HG03097 (cell line): ENCODE data around the gene PKM.
"Not testable (repeated sequence)": the region's sequence is repeated elsewhere in the genome, so short reads cannot be mapped to it uniquely, and the experiment has no call there.

Experiments
- ATAC-seq: cut with Tn5 transposase; IDR thresholded peaks from one replicate; pipeline ENCODE4 v1.9.1; 2021; ENCODE audit not compliant: unreplicated experiment, low FRiP score

The PKM gene

DNA sequence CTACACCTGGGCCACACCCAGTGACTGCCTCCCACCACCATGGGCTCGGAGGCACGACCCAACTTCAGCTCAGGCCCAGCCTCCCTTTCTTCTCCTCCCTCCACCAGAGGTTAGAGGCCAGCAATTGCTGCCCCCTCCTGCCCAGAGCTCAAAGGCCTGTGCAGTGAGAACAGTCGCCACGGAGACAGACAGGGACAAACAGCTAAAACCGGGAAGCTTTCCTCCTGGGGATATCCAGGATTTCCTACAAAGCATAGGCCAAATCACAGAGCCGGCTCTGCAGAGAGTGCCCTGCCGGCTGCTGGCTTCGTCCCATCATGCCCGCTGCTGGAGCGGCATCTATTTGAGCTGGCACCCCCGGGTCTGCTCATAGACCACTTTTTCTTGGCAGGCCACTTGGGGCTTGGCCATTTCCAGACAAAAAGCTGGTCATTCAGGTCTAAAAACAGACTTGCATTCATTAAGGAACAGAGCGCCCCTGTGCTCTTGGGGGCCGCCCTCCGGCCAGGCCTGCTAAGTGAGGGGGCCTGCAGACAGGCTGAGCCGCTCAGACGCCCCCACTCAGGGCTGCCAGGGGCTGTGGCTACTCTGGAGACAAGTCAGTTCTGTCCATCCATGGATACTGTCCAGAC is 50.9 kb downstream of the PKM start:
- no peak for ATAC-seq

DNA sequence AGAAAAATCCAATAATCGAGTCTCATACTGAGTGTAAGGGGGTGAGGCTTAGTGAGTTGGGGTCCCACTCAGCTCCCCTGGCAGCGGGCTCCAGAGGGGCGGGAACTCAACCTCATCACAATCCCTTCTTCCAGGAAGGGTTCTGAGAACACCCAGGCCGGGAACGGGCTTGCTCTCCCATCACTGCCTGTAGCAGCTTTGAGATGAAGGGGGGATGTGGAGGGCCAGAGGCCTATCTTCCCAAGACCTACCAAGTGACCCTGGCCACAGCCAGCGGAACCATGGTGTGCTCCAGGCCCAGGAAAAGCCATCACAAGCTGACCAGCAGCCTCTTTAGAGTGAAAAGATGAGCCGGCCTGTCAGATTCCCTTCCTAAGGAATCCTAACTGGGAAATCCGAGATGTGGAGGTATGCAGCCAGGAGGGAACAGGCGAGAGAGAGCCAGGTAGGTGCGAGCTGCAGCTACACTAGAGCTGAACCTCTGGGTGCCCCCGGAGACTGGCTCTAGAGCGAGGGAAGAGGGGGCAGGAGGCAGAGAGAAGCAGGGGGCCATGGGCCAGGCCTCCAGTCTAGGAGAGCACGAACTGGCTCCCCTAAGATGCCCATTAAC is 51.9 kb downstream of the PKM start:
- no peak for ATAC-seq

- no peak for ATAC-seq
Measured at GRCh38 chr15:72176743-72177142, 54.2 kb downstream of the PKM start.

- no peak for ATAC-seq
Measured at GRCh38 chr15:72176159-72176558, 54.8 kb downstream of the PKM start.

DNA sequence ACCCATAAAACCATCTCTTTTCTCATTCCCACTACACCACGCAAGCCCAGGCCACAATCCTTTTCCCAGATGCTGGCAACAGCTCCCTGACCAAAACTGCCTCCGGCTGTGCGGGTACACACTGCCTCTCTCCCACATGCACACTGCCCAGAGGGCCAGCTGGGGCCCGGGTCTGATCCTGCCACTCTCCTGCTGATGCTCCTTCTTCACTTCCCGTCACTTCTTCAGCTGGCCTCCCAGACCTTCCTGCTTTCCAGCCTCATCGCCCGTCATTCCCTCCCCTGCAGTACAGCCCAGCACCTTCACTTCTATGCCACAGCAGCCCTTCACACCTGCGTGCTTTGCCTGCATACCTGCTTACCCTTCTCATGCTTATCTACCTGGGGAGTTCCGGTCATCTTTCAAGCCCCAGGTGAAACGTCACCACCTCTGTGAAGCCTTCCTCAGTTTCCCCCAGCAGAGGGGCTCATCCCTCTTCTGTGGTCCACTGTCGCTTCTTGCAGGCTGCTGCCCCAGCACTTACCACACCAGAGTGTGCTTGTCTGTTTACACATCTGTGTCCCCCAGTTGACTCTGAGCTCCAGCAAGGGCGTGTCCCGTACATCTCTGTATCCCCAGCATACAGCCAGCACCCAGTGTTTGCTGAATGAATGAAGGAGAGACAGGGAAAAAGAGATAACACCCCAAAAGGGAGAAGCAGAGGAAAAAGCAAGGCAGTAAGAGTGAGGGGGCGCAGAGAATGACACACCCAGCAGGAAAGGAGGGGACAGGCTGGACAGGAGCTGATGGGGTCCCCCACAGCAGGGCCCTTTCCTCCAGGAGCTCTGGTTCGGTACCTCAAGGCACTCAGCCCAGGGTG is 55.6 kb downstream of the PKM start:
- ATAC-seq, result no peak

DNA sequence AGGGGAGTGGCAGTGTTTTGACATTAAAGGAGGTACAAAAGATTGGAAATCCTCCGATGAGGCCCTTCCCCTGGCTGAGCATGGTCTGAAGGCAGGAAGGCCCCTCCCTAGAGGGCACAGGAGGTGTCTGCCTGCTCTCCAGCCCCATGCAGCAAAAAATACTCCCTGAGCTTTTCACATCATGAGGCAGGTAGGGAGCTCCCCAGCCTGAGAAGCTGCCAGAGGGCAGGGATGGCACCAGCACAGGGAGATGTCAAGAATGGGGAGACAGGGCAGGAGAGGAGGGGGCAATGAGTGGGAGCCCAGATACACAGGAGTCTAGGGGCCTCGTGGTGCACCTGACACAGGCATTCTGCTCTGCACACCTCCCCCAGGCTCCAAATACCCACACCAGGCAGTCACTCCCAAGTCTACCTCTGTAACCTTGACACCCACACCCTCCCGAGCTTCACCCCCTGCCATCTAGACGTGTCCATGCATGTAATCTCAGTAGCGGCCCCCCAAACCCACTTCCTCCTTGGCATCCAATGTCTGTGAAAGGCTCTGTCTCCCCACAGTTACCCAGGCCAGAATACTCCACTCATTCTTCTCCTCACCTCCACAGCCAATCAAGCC is 56.3 kb downstream of the PKM start:
- no peak for ATAC-seq

- ATAC-seq, result no peak
Measured at GRCh38 chr15:72173864-72174550, 57.0 kb downstream of the PKM start.

- no peak for ATAC-seq
Measured at GRCh38 chr15:72173401-72173800, 57.6 kb downstream of the PKM start.

DNA sequence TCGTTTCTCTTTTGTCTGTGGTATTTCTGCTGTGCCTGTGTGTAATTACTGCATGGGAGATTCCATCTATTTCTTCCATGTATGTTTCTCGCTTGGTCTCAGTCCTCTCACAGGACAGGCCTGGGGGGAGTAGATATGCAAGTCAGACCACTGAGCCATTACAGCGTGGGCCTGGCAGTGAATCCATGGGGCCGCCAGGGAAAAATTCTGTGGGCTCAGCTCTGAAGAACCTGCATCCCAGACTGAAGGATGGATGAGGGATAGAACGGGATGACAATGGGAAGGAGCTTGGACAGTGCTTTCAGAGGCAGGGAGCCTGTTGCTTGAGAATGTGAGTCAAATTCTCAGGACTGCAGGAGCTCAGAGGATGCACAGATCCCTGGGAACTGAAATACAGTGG is 58.2 kb downstream of the PKM start:
- ATAC-seq, result no peak

- ATAC-seq, result not testable (repeated sequence)
Measured at GRCh38 chr15:72171978-72172377, 59.0 kb downstream of the PKM start.

GRCh38 chr15:72170691-72171090 is 60.3 kb downstream of the PKM start:
- ATAC-seq, result no peak

DNA sequence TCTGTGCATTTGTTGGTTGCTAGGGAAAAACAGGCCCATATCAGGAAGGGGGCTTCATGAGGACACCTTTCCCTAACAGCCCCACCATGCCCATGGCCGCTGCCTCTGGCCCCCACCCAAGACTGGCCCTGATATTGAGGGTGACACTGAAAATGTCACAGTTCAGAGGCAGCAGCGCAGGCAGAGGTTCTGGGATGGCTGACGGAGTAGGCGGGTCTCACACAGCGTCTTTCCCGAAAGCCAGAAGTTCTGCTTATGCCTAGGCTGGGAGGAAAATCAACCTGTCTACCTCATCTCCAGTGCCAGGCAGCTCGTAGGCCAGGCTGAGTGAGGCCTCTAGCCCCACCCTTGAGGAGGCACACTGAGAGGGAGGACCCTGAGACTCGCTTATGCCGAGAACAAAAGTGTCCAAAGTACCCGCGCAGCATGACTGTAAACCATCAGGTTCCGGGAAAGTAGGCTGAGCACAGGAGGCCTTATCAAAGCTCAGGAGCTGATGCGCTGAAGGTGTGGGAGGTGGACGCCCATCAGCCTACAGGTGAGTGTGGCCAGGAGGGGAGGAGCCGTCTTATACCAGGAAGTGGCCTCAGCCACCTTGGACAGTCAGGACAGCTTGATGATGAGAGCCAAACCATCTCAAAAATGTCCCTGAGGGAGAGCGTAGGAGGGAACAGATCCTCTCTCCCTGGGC is 60.9 kb downstream of the PKM start:
- ATAC-seq, result no peak

DNA sequence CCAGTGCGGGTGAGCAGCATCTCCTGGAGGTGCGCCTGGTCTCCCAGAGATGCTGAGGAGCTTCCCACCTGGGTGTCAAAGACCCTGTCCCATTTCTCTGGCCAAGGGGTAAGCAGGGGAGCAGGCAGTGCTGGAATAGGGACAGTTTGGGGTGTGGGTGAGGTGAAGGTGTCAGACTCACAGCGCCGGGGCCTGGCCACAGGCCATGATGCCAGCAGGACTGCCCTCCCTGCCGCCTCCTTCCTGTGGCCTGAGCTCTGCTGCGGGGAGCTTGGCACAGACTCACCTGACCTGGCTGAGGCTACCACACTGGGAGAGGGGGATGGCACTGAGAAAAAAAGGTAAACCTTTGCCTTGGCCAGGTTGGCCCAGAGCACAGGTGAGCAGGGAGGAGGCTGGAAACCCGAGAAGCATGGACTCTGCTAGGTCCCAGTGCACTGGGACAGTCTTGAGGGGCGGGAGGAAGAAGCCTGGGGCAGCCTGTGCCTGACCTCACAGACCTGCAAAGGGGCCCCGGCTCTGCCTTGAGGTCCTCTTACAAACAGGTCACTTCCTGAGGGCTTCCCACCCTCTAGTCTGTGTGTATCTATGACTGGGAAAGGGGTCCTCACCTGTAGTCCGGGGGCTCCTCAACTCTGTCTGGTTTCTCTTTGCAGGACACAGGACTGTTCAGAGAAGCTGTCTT is 61.6 kb downstream of the PKM start:
- no peak for ATAC-seq

DNA sequence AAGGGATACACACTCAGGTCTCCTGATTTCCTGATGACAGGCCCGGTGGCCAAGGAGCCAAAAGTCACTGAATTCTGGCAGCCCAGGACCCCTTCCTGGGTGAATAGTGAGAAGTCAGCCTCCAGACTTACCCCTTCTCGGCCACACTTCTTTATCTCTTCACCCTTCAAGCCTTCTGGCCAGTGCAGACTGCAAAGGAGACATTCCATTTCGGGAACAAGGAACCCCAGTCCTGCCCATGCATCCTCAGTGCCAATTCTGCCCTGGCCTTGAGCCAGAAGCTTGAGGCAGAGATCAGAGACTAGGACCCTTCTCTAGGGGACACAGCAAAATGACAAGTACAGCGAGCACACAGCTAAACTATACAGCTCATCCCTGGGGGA is 62.2 kb downstream of the PKM start:
- no peak for ATAC-seq

- no peak for ATAC-seq
Measured at GRCh38 chr15:72168131-72168807, 62.7 kb downstream of the PKM start.

DNA sequence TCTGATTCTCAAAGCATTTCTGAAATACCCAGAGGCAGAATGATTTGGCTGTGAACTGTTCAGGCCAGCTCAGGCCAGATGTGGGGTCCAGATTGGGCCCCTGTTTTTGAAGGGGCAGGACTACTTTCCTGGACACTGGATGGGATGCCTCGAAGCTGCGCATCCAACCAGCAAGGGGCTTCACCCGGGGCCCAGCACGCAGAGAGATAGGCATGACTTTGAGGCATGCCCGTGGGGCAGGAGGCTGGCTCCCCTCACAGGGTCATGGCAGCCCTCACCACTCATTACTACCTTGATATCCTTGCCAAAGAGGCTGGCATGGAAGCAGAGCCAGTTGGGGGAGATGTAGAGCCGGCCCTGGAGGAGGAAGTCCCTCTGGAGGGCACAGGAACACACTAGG is 63.5 kb downstream of the PKM start:
- ATAC-seq, result no peak

DNA sequence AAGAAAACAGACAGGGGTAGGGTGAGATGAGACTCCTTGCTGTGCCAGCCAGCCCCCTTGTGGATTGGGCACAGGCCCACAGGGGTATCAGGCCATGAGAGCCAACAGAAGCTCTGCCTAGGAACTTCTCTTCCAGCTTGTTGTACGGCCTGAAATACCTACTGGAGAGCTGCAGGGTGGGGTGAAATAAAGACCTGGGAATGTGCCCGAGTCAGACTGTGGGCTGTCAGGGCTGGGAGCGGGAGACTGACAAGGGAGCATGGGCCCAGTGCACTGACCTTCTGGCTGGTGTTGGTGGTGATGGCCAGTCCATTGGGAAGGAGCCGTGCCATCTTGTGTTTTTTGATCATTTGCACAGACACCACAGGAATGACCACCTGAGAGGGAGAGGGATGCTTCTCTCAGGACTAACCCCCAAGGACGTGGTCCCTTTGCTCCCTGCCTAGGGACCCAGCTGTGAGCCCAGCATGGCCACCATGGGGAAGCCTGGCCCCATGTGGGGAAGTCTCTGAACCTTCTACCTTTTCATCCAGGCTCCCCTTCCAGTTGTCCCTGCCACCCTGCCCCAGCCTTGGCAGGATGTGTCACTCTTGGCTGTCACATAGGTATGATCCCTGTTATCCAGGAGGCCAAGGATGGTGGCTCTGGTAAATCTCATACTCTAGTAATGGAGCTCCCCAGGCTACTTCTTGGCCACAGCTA is 64.1 kb downstream of the PKM start:
- ATAC-seq, result no peak

DNA sequence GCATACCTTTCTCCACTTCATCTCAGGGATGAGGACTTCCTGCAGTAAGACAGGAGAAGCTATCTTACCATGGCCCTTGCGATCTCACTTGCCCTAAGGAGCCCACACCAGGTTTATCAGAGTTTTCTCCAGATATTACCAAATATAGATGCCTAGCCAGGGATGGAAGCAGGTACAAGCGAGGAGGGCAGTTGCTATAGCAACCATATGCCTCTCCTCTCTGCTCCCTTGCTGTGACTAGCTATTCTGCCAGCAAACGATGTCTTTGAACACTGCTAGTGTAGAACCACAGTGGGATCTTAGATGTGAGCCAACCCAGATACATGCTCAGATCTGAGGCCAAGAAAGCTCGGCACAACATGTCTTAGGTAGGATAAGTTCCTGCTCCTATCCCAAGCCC is 67.3 kb downstream of the PKM start:
- ATAC-seq, result no peak

DNA sequence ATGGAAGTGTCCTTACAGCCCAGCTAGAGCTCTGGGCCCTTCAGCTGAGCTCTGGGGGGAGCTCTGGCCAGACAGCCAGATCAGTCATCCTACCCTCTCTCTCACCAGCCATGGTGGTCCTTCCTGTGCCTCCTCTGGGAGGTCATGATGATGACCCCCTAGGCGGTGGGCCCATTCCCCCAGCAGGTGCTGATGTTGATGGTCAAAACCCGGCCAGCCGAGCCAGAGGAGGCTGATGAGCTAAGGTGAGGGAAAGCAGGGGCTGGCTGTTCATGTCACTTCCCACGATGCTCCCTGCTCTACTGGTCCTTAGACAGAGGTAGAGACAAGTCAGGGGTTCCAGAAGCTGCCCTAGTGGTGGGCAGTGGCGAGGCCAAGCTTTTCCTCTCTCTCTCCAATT is 68.4 kb downstream of the PKM start:
- no peak for ATAC-seq
